GM19395 (cell line): ENCODE data around the gene TRMT10A.

Source experiments
- ATAC-seq: cut with Tn5 transposase; IDR thresholded peaks from one replicate; pipeline ENCODE4 v1.9.1; 2021; ENCODE audit warnings: mild to moderate bottlenecking, moderate library complexity; ENCODE audit not compliant: unreplicated experiment

Gene TRMT10A, protein sequence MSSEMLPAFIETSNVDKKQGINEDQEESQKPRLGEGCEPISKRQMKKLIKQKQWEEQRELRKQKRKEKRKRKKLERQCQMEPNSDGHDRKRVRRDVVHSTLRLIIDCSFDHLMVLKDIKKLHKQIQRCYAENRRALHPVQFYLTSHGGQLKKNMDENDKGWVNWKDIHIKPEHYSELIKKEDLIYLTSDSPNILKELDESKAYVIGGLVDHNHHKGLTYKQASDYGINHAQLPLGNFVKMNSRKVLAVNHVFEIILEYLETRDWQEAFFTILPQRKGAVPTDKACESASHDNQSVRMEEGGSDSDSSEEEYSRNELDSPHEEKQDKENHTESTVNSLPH

GRCh38 chr4:99563310-99564186 lies at the start of gene TRMT10A:
TRMT10A (minus strand) TSS chr4:99564039; CDS start chr4:99559338, 4,701 bp downstream.
- ATAC-seq, result peak; percentile 97

DNA sequence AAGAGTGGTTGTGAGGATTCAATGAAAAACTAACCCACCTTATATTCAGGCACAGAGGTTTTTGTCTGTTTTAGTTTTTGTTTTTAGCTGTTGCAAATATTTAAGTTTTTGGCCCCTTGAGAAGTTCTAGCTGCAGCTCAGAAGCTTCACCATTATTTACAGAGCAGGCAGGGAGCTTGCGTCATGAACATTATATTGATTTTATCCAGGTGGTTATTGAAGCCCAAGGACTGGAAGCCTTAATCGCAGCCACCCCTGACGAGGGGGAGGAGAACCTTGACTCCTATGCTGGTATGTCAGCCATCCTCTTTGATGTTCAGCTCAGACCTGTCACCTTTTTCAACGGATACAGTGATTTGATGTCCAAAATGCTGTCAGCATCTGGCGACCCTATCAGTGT lies 48.9 kb upstream of the TRMT10A start:
- ATAC-seq, result no peak

DNA sequence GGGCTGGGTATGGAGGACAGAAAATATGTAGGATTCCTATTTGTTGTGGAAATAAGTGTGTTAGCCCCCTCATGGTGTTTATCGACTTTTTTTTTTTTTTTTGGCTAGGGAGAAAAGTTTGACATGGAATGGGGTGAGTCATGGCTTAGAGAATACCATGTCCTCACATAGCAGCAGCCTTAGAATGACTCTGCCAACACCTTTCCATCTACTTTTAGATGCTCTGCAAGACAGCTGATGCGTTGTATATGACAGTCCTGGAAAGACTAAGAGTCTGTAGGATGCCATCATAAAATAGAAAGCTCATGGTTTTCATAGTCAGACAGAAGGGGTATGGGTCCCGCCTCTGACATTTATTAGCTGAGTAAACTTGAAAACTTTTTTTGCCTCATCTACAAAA lies 48.4 kb upstream of the TRMT10A start:
- no peak for ATAC-seq

DNA sequence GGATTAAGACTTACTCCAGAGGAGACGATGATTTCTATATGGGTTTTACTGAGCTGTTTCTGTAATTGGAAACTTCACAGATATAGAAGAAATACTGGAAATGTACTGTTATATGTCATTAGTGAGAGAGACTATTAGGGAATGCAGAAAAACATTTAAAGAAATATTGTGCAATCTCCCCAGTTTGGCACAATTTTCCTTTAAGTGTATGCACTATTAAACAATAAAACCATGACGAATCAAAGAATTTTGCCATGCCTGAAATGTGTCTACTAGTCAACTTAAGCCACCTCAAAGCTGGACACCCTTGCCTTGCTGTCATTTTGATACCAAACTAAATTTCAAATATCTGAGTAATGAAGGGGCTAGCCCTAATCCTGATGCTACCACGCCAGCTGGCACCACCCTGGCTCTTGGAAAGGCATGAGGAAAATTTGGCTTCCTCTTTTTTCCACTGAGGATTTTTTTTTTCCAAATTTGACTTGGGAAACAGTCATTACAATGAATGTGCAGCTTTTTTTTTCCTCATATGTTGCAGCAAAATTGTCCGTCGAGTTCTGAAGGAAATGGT lies 46.9 kb upstream of the TRMT10A start:
- ATAC-seq, result no peak

- no peak for ATAC-seq
Observed at GRCh38 chr4:99608417-99608816, 44.6 kb upstream of the TRMT10A start.

GRCh38 chr4:99606716-99607115 lies 42.9 kb upstream of the TRMT10A start:
- no peak for ATAC-seq

GRCh38 chr4:99594818-99595217 lies 31.0 kb upstream of the TRMT10A start:
- no peak for ATAC-seq

- peak; percentile 90 for ATAC-seq
Observed at GRCh38 chr4:99593781-99594641, 30.2 kb upstream of the TRMT10A start.

DNA sequence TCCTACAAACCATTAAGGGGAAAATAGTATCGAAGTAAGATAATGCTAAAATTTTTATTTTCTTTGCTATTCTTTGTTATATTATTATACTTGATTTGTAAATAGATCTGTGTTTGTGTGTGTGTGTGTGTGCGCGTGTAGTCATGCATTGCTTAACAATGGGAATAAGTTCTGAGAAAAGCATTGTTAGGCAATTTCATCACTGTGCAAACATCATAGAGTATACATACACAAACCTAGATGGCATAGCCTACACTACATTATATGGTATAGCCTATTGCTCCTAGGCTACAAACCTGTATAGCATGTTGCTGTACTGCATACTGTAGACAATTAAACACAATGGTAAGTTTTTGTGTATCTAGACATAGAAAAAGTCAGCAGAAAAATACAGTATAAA lies 27.9 kb upstream of the TRMT10A start:
- no peak for ATAC-seq

GRCh38 chr4:99587803-99588202 lies 24.0 kb upstream of the TRMT10A start:
- ATAC-seq, result no peak

- no peak for ATAC-seq
Observed at GRCh38 chr4:99587309-99587708, 23.5 kb upstream of the TRMT10A start.

GRCh38 chr4:99586797-99587196 lies 23.0 kb upstream of the TRMT10A start:
- no peak for ATAC-seq

- no peak for ATAC-seq
Observed at GRCh38 chr4:99586322-99586721, 22.5 kb upstream of the TRMT10A start.

- no peak for ATAC-seq
Observed at GRCh38 chr4:99585516-99585915, 21.7 kb upstream of the TRMT10A start.

- no peak for ATAC-seq
Observed at GRCh38 chr4:99578714-99579113, 14.9 kb upstream of the TRMT10A start.

GRCh38 chr4:99574530-99575324 lies 10.9 kb upstream of the TRMT10A start, which contains the start of gene MTTP:
MTTP (plus strand) TSS chr4:99574824; CDS start chr4:99574910, 86 bp downstream.
- peak; percentile 87 for ATAC-seq

DNA sequence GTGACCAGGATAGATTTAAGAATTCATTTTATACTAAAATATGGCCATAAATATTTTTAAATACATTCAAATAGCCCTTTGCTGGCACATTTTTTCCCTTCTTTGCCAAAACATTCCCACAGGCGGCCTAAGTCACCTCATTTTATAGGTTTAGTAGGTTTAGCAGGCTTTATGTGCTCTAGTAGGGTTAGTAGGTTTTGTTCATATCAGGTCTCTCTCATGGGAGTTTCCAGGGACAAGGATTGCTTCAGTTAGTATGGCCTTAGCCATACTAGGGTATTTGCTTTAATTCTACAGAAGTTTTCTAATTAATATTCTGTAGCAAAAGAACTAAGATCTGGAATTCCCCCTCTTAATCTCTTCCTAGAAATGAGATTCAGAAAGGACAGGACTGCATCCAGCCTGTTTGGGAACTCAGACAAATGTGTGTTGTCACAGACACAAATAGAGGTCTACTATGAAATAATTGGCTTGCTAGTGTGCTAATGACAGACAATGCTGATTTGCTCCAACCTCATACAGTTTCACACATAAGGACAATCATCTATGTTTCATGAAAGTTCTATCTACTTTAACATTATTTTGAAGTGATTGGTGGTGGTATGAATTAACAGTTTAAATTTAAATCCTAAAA lies 10.0 kb upstream of the TRMT10A start:
- ATAC-seq, result no peak

GRCh38 chr4:99572527-99573240 lies 8.8 kb upstream of the TRMT10A start:
- no peak for ATAC-seq

DNA sequence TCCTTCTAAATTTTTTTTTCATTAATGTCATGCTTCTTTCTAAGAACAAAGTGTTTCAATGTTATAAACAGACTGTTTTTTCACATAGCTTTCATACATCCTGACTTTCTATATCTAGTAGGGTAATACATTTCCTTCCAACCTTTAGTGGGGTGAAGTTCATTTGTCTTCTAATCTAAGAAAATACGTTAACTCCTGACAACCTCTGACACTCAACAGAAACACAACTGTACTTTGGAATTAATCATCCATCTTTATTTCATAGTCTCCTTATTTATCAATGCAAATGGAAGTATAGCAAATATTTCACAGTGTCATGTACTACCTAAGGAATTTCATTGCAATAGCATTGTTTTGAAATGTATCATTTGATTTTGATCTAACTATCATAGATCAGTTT lies 8.0 kb upstream of the TRMT10A start:
- no peak for ATAC-seq
